NCI-H2171 treated with DMSO at 0.1 percent for 48 hours (cell line): ENCODE measurements around the gene STARD13.
A peak's percentile ranks its signal among the peaks of the same experiment; 100 is the strongest.

Source experiments
- DNase-seq: peaks from one replicate; lab custom pipeline; 2025; lab: John Stamatoyannopoulos, UW

STARD13 gene

DNA sequence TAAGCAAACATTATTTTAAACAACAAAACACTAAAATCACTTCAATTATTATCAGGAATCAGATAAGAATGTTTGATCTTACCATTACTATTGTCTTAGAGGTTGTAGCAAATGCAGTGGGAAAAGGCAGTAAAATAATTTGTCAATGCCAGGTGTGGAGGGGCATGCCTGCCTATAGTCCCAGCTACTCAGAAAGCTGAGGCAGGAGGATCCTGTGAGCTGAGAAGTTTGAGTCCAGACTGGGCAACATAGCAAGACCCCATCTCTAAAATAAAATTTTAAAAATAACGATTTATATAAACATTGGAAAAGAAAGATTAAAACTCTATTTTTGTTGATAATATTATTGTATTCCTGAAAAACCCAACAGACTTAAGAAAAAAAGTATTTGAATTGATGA, 202.5 kb downstream of the STARD13 start:
- DNase-seq: no peak

GRCh38 chr13:33081666-33082065, 203.9 kb downstream of the STARD13 start:
- DNase-seq: peak; percentile 27

DNA sequence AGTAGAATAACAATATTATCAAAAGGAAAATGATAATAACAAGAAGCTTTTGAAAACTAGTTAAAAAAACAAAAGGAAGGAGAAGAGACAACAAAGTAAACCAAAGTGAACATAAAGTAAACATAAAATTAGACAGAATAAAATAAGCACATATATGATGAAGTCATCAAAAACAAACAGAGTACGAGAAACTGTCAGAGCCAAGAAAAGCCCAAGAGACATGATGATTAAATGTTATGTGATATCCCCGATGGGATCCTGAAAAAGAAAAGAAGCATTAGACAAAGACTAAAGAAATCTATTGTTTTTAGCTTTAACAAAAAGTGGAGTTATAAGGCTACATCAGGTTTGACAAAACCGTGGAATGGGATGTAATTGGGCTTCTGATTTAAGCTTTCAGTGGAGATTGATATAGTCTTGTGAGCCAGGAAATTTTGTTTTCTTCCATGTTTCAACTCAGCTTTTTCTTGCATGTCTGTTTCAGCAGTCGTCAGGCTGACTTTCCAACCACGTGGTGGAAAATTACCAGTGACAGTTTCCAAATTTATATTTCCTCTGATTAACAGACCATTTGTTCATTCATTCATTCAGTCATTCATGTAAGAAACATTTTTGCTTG, 204.5 kb downstream of the STARD13 start:
- DNase-seq: peak; percentile 76

DNA sequence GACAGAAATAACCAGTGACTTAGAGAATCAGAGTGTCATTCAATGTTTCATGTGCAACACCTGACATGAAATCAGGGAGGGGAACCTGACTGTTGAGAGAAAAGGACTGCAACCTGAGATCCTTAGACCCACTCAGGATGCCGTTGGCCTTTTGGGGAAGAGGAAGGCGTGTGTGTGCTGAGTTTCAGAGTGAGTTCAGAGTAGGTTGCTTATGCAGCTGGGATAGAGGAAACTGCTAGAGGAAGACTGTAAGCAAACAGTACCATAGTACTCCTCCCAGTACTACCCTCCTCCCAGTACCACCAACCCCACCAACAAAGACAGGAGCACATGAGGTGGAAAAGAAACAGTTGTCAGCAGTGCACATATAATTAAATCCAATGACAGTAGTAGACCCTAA, 205.6 kb downstream of the STARD13 start:
- peak; percentile 29 for DNase-seq

GRCh38 chr13:33078263-33078662, 207.3 kb downstream of the STARD13 start:
- DNase-seq: peak; percentile 65

DNA sequence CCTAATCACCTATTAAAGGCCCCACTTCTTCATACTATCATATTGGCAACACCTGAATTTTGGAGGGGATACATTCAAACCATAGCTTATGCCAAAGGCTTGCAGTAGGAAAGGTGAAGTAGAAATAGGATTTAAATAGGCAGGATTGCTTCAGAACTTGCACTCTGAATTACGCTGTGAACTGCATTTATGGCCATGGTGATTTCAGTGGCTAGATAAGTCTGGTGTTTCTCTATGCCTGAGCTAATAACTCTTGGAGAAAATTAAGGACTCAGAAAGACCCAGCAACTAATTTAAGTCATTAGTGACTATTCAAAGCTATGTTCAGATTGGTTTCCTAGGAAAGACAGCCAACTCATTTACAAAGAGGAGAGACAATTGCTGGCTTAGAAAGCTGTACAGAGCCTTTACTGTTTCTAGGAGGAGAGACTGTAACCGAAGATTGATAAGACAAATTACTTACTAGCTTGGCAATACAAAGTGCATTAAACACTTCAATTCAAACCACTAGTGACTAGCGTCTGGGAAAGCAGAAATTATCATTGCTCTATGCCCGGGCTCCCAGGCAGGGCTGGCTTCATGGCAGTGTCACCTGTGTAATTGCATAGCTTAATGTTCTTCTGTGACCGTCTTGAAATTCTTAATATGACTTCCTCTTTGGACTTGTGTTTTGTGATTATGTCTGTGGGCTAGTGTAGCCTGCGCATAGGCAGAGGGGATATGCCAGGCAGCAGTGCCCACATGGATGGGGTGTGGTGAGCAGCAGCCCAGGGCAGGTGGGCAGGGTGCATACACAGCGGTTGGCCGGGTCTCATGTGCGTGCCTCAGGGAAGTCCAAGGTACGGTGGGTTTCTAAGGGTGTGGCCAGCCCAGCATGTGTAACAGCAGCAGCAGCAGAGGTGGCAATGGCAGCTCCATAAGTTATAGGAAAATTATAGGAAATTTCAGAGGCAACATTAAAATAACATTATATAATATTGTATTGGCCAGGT, 209.3 kb downstream of the STARD13 start:
- DNase-seq: no peak

- DNase-seq: no peak
Observed at GRCh38 chr13:33073338-33073737, 212.2 kb downstream of the STARD13 start.

DNA sequence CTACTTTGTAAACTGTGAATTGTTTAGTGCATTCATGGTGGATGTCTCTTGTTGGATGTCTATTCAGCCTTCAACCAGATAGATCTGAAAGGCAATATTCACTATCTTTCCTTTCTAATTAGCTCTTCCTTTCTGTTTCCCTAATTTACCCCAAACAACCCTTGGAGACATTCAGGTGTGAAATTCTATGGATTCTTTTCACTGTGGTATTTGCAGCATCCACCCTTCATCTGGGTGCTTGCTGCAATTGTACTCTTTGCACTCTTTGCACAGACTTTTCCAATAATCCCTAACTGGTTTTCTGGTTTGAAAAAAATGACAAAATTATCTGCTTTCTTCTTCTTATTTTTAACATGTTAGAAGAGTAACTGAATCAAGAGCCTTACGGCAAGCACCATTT, 212.8 kb downstream of the STARD13 start:
- no peak for DNase-seq

GRCh38 chr13:33072282-33072681, 213.3 kb downstream of the STARD13 start:
- DNase-seq: no peak

DNA sequence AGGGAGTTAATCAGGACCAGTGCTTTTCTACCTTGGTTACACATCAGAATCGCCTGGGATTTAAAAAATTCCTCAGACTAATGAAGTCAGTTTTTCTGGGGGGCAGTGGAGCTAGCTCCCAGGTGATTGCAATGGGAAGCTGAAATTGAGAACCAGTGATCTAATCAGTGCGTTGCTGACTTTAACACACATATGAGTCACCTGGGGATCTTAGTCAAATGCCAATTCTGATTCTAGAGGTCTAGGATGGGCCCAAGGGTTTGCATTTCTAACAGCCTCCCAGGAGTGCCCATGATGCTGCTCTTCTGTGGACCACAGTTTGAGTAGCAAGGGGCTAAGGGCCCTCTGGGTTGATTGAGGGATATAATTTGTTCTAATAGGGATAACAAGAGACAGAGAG, 214.8 kb downstream of the STARD13 start:
- DNase-seq: no peak

DNA sequence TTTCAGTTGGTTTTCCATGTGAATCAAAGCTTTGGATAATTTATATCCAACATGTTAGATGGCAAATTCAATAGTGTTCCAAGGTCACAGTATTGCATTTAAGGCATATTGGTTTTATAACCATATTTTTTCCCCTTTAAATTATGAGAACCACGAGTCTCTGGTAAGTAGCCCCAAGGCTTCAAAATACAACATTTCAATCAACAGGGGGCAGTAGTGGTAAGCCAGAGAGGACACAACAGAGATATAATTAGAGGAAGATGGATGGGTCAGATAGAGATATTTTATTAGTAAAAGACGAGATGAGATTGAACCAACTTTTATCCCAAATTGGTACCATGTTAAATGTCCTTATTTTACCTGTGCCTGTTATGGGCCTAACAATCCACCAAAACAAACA, 216.2 kb downstream of the STARD13 start:
- no peak for DNase-seq

GRCh38 chr13:33066329-33066728, 219.2 kb downstream of the STARD13 start:
- no peak for DNase-seq

DNA sequence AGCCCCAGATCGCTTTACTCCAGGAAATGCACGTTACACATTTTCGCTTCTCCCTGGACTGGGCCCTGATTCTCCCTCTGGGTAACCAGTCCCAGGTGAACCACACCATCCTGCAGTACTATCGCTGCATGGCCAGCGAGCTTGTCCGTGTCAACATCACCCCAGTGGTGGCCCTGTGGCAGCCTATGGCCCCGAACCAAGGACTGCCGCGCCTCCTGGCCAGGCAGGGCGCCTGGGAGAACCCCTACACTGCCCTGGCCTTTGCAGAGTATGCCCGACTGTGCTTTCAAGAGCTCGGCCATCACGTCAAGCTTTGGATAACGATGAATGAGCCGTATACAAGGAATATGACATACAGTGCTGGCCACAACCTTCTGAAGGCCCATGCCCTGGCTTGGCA, 224.7 kb downstream of the STARD13 start:
- no peak for DNase-seq

DNA sequence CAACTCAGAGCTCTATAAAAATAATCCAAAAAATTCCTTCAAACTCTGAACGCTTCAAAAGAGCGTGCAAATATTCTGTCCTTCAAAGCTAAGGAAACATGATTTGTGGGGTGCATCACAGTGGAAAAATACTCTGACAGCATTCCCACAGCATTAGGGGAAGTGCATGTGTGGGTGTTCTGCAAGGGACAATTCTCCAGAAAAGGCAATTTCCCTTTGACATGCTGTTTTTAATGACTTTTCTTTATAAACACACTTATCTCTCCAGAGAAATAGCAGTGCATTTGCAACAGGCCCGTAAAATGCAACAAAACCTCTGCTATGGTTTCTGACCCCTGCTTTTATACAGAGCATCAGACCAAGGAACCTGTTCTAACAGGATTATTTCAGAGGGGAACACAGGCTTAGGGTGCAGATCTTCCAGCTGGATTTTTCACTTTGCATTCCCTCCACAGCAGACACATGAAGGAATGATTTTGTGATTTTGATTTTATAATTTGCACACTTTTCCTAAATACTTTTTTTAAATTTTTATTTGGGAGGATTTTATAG, 226.7 kb downstream of the STARD13 start:
- DNase-seq: no peak

GRCh38 chr13:33057019-33057780, 228.4 kb downstream of the STARD13 start:
- no peak for DNase-seq

- DNase-seq: no peak
Observed at GRCh38 chr13:33053397-33054066, 232.0 kb downstream of the STARD13 start.
